K562 (cell line): ENCODE measurements around the gene TSPAN13. TPM values are rescaled to one million over a fixed set of nuclear protein-coding genes. Genes with fewer than 3 reads are reported as not detected.

Experiments used
- ADNP ChIP-seq: fragments of 200-800 bp; sonication (Bioruptor generic); IDR thresholded peaks from 2 replicates; pipeline ENCODE4 v1.6.1; 2016; ENCODE audit warnings: missing genetic modification characterization, missing compliant biosample characterization
- BRD9 ChIP-seq: fragments of 450-650 bp; IDR thresholded peaks from 2 replicates; pipeline ENCODE4 v1.6.1; 2018; ENCODE audit warnings: low read depth; ENCODE audit not compliant: partially characterized antibody
- E4F1 ChIP-seq: fragments of 250-450 bp; sonication (Bioruptor Pico); IDR thresholded peaks from 2 replicates; pipeline ENCODE4 v1.5.0; 2021; ENCODE audit warnings: mild to moderate bottlenecking, borderline replicate concordance
- EWSR1 ChIP-seq: fragments of 450-650 bp; IDR thresholded peaks from 2 replicates; pipeline ENCODE4 v1.6.1; 2018; ENCODE audit warnings: borderline replicate concordance, mild to moderate bottlenecking, low read depth, moderate library complexity; ENCODE audit not compliant: partially characterized antibody
- HDGF ChIP-seq: fragments of 450-650 bp; IDR thresholded peaks from 2 replicates; pipeline ENCODE4 v1.6.1; 2016
- HINFP ChIP-seq: fragments of 450-650 bp; conservative IDR thresholded peaks from 2 replicates; pipeline ENCODE4 v1.6.1; 2016; ENCODE audit warnings: missing genetic modification characterization, low read depth, mild to moderate bottlenecking, control low read depth, missing compliant biosample characterization
- HOXB6 ChIP-seq: fragments of 250-450 bp; sonication (Bioruptor Pico); IDR thresholded peaks from 2 replicates; pipeline ENCODE4 v1.5.1; 2022; ENCODE audit warnings: mild to moderate bottlenecking, borderline replicate concordance
- MCM5 ChIP-seq: fragments of 450-650 bp; IDR thresholded peaks from 2 replicates; pipeline ENCODE4 v1.6.1; 2016; ENCODE audit warnings: low read depth
- NFE2L1 ChIP-seq: fragments of 450-650 bp; IDR thresholded peaks from 2 replicates; pipeline ENCODE4 v1.6.1; 2016; ENCODE audit warnings: missing genetic modification characterization, low read depth, mild to moderate bottlenecking, missing compliant biosample characterization, moderate library complexity, borderline replicate concordance
- NUFIP1 ChIP-seq: fragments of 450-650 bp; IDR thresholded peaks from 2 replicates; pipeline ENCODE4 v1.6.1; 2018; ENCODE audit not compliant: partially characterized antibody
- PCBP1 ChIP-seq: fragments of 200-400 bp; formaldehyde crosslinking; IDR thresholded peaks from 2 replicates; pipeline ENCODE4 v1.6.1; 2018; ENCODE audit warnings: mild to moderate bottlenecking, low read depth, low read length; ENCODE audit not compliant: poor library complexity, severe bottlenecking
- PHF21A ChIP-seq: fragments of 450-650 bp; IDR thresholded peaks from 2 replicates; pipeline ENCODE4 v1.6.1; 2017; ENCODE audit warnings: low read depth, borderline replicate concordance
- SNRNP70 ChIP-seq: fragments of 200-400 bp; formaldehyde crosslinking; optimal IDR thresholded peaks from 2 replicates; pipeline ENCODE3; 2017; ENCODE audit warnings: low read depth, low read length
- TAL1 ChIP-seq: fragments of 450-650 bp; IDR thresholded peaks from 2 replicates; pipeline ENCODE4 v1.6.1; 2016; ENCODE audit warnings: mild to moderate bottlenecking
- TBL1XR1 ChIP-seq, 2 experiments: IDR thresholded peaks; 2 replicates each; pipeline ENCODE4 v1.6.1; 2012; ENCODE audit warnings: improper control_type of control experiment in 2 of 2, low read length in 2 of 2, mild to moderate bottlenecking in 1 of 2
- TRIM28 ChIP-seq: fragments of 450-650 bp; IDR thresholded peaks from 2 replicates; pipeline ENCODE4 v1.6.1; 2017
- ZBTB49 ChIP-seq: sonication (generic); formaldehyde crosslinking; IDR thresholded peaks from 2 replicates; pipeline ENCODE4 v1.8.0; 2022; ENCODE audit warnings: missing genetic modification reagents, mild to moderate bottlenecking, borderline replicate concordance
- ZNF589 ChIP-seq: fragments of 200-800 bp; sonication (Bioruptor generic); IDR thresholded peaks from 2 replicates; pipeline ENCODE4 v1.6.1; 2016; ENCODE audit warnings: low read depth, missing genetic modification characterization, missing compliant biosample characterization
- polyA plus RNA-seq, 8 experiments: library from polyadenylated mRNA; depleted of rRNA in 4 of 8; stranded (reverse) in 5 of 8; unstranded in 3 of 8; fragments of >200 nt; fragmentation: Nextera tagmentation in 2 of 8; fragmentation: Illumina TruSeq in 1 of 8; extraction: Ambion mirVana in 2 of 8; extraction: Trizol in 1 of 8; gene quantifications; 2 replicates each; pipeline versions ENCODE4 v1.2.1 to v1.2.3, GENCODE V29; 2011 to 2014; ENCODE audit warnings: inconsistent platforms in 1 of 8, missing spikeins in 1 of 8
- total RNA-seq, 7 experiments: library from RNA; depleted of rRNA in 6 of 7; stranded (reverse); fragments of >200 nt in 6 of 7; fragmentation: Illumina TruSeq in 2 of 7; extraction: Trizol in 2 of 7; gene quantifications; 2 replicates each; pipeline versions ENCODE4 v1.2.1 to v1.2.3, GENCODE V29; 2011 to 2021; ENCODE audit warnings: low replicate concordance in 1 of 7
- TF ChIP-seq, protein P1 (sequence below): fragments of 450-650 bp; IDR thresholded peaks from 2 replicates; pipeline ENCODE4 v1.6.1; 2016; ENCODE audit warnings: mild to moderate bottlenecking

TSPAN13 gene
- total and polyA plus RNA-seq, 9 of the 15 experiments (the other 6 are each of a cell fraction or from before 2014, with no cell fraction given), result 7.8 to 46.3 (median 20.0) TPM

DNA sequence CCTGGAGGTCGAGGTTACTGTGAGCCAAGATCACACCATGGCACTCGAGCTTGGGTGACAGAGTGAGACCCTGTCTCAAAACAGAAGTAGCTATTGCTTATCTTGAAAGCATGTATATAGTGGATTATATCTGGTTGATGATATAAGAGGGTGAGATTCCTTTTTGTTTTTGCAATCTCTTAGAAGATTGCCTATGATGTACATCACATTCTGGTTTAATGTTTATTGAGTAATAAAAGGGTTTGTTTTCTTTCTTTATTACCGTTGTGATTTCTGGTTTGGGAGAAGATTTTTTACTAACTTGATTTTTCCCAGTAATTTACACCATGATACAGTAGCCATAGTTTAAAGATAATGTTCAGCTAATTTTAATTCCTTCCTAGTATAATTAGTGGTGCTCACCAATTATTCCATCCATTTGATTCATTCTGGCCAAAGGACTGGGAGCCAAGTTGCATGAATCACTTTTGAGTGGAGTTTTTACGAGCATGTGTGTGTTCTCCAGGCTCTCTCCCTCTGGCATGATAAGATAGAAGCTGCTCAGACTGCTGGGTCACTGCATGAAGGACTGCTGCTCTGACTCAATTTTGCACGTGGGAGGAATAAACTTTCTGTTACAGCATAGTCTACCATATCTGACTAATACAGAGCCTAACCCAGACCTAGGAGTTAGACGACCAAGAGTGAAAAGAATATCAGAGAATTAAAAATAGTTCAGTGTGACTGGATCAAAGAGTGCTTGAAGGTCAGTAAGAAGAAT, 13.5 kb upstream of the TSPAN13 start (continued):
- TF ChIP-seq ZBTB49 (CRISPR knock-in tag), result no peak
- peak; percentile 91 for TF ChIP-seq TAL1
- TF ChIP-seq NUFIP1, result no peak
- TF ChIP-seq TRIM28, result peak; percentile 84
- no peak for TF ChIP-seq E4F1 (CRISPR knock-in tag)
- TF ChIP-seq PCBP1, result no peak
- TF ChIP-seq ADNP, result peak; percentile 87
- TF ChIP-seq PHF21A, result no peak
- peak; percentile 28 to 96; a peak in 3 of 4 replicates for TF ChIP-seq TBL1XR1 (IDR thresholded peaks at IDR 0.05; ENCODE audit: low read length in 2 of 2)
- TF ChIP-seq HINFP (tag), result 0 out of 2 replicates have a peak, but pooled peaks have one; percentile 35
- TF ChIP-seq HOXB6 (CRISPR knock-in tag), result no peak
- peak; percentile 65 for TF ChIP-seq BRD9
- TF ChIP-seq ZNF589 (CRISPR knock-in tag), result peak; percentile 71; the same call in 1 of the 2 replicates
- no peak for TF ChIP-seq MCM5
- no peak for TF ChIP-seq HDGF
- no peak for TF ChIP-seq NFE2L1
- no peak for TF ChIP-seq SNRNP70
- TF ChIP-seq, protein P1, sequence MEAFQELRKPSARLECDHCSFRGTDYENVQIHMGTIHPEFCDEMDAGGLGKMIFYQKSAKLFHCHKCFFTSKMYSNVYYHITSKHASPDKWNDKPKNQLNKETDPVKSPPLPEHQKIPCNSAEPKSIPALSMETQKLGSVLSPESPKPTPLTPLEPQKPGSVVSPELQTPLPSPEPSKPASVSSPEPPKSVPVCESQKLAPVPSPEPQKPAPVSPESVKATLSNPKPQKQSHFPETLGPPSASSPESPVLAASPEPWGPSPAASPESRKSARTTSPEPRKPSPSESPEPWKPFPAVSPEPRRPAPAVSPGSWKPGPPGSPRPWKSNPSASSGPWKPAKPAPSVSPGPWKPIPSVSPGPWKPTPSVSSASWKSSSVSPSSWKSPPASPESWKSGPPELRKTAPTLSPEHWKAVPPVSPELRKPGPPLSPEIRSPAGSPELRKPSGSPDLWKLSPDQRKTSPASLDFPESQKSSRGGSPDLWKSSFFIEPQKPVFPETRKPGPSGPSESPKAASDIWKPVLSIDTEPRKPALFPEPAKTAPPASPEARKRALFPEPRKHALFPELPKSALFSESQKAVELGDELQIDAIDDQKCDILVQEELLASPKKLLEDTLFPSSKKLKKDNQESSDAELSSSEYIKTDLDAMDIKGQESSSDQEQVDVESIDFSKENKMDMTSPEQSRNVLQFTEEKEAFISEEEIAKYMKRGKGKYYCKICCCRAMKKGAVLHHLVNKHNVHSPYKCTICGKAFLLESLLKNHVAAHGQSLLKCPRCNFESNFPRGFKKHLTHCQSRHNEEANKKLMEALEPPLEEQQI, result peak; percentile 72
- no peak for TF ChIP-seq EWSR1
